ENCODE measurements around the gene CCNJL.

DNA sequence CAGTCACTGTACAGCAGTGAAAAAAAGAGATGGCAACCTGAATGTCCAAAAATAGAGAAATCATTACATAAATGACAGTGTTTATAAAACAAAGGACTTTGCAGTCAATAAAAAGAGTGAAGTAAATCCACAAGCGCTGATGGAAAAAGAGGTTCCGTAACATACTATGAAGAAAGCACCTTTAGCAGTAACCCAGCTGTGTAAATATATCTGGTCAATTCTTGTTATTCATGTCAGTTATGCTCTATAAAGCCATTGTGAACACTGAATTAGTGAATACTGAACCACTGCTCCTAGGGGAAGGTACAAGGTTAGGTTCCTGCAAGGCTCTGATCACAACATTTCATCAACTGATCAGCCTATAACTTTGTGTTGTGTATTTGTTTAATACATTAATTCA is 39.5 kb downstream of the CCNJL start:
- TF ChIP-seq, protein P1, sequence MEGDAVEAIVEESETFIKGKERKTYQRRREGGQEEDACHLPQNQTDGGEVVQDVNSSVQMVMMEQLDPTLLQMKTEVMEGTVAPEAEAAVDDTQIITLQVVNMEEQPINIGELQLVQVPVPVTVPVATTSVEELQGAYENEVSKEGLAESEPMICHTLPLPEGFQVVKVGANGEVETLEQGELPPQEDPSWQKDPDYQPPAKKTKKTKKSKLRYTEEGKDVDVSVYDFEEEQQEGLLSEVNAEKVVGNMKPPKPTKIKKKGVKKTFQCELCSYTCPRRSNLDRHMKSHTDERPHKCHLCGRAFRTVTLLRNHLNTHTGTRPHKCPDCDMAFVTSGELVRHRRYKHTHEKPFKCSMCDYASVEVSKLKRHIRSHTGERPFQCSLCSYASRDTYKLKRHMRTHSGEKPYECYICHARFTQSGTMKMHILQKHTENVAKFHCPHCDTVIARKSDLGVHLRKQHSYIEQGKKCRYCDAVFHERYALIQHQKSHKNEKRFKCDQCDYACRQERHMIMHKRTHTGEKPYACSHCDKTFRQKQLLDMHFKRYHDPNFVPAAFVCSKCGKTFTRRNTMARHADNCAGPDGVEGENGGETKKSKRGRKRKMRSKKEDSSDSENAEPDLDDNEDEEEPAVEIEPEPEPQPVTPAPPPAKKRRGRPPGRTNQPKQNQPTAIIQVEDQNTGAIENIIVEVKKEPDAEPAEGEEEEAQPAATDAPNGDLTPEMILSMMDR (IDR thresholded peaks at IDR 0.05): no peak
- TF ChIP-seq ZFX (IDR thresholded peaks at IDR 0.05; ENCODE audit: borderline replicate concordance): no peak

Data from 22Rv1 (cell line).